ENCODE measurements around the gene SLC9A3.

The SLC9A3 gene

DNA sequence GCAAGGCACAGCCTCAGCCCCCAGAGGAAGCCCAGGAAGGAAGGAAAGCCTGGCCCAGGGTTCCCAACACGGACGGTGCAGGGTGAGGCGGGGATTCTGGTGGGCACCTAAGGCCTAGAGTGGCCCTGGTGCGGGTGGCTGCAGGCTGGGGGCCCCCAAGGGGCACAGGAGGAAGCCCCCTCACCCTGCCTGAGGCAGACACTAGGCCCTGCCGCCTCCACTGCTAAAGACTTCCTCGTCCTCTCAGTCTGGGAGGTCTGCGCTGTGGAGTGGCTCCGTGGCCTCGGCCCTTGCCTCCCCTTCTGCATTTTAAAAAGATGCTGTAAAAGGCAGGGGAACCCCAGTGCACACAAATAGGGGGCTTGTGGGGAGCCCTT lies 3.4 kb downstream of the SLC9A3 start:
- DNase-seq (ENCODE audit: low read depth in 2 of 2), result no peak
- H3K4me3 ChIP-seq (replicated peaks in 1 of 2; ENCODE audit: low read depth in 2 of 2, low read length in 2 of 2), result no peak overlapping the region
- TF ChIP-seq, protein P1, sequence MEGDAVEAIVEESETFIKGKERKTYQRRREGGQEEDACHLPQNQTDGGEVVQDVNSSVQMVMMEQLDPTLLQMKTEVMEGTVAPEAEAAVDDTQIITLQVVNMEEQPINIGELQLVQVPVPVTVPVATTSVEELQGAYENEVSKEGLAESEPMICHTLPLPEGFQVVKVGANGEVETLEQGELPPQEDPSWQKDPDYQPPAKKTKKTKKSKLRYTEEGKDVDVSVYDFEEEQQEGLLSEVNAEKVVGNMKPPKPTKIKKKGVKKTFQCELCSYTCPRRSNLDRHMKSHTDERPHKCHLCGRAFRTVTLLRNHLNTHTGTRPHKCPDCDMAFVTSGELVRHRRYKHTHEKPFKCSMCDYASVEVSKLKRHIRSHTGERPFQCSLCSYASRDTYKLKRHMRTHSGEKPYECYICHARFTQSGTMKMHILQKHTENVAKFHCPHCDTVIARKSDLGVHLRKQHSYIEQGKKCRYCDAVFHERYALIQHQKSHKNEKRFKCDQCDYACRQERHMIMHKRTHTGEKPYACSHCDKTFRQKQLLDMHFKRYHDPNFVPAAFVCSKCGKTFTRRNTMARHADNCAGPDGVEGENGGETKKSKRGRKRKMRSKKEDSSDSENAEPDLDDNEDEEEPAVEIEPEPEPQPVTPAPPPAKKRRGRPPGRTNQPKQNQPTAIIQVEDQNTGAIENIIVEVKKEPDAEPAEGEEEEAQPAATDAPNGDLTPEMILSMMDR (IDR thresholded peaks at IDR 0.05; ENCODE audit: low read depth, low read length), result no peak

DNA sequence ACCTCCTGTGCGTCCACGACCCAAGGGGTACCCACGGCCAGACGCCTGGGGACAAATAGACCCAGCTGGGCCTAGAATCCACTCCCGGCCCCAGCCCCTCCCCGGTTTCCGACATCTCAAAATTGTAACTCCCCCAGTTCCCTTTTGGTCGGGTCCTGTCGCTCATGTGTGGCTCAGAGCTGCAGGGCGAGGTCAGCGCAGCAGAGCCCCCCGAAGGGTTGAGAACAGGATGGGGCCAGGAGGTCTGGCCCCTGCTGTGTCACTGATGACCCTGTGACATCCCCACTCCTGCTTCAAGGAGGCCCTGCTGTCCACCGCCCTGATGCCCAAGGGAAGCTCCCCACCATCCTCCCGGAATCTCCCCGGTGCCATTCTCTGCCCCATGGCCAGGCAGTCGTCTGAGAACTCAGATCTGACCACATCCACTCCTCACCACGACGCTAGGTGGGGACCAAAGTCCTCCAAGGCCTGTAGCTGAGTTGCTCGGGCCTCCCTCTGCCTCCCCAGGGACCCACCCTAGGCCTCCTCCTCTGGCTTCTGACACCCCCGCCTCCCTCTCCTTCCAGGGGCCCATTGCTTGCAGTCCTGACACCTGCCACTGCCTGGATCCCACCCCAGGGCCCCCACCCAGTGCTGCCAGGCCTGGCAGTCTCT lies 3.9 kb downstream of the SLC9A3 start:
- no peak for DNase-seq (ENCODE audit: low read depth in 2 of 2)
- H3K4me3 ChIP-seq (replicated peaks in 1 of 2; ENCODE audit: low read depth in 2 of 2, low read length in 2 of 2), result no peak overlapping the region
- TF ChIP-seq, protein P1 (IDR thresholded peaks at IDR 0.05; ENCODE audit: low read depth, low read length), result no peak

DNA sequence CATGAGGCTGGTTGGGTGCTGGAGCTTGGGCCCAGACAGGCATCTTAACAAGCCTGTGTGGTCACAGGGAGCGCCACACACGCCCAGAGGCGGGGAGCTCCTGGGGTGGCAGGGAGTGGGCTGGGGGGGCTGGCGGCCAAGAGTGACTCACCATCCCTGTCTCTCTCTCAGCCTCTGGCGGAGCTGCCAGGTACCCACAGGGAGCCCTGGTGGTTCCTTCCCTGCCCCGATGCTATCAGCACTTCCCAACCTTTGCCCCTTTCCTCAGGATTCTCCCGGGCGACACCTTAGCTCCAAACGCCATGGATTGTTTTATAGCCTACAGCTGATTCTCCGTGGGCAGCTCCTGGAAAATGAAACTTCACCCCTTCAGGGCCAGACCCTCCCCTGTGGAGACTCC lies 5.5 kb downstream of the SLC9A3 start:
- TF ChIP-seq, protein P1 (IDR thresholded peaks at IDR 0.05; ENCODE audit: low read depth, low read length), result no peak
- DNase-seq (ENCODE audit: low read depth in 2 of 2), result no peak
- no peak overlapping the region for H3K4me3 ChIP-seq (replicated peaks in 1 of 2; ENCODE audit: low read depth in 2 of 2, low read length in 2 of 2)

DNA sequence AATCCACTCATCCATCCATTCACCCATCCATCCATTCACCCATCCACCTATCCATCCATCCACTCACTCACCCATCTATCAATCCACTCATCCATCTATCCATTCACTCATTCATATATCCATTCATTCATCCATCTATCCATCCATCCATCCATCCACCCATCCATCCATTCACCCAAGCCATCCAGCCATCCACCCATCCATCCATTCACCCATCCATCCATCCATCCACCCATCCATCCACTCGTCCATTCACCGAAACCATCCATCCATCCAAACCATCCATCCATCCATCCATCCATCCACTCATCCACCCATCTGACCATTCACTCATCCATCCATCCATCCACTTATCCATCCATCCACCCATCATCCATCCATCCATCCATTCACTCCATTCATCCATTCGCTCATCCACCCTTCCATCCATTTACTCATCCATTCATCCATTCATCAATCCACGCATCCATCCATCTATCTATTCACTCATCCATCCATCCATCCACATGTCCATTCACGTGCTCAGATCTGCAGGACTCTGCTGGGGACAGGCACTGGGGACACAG lies 6.6 kb downstream of the SLC9A3 start:
- DNase-seq (ENCODE audit: low read depth in 2 of 2), result no peak
- TF ChIP-seq, protein P1 (IDR thresholded peaks at IDR 0.05; ENCODE audit: low read depth, low read length), result no peak
- no peak overlapping the region for H3K4me3 ChIP-seq (replicated peaks in 1 of 2; ENCODE audit: low read depth in 2 of 2, low read length in 2 of 2)

DNA sequence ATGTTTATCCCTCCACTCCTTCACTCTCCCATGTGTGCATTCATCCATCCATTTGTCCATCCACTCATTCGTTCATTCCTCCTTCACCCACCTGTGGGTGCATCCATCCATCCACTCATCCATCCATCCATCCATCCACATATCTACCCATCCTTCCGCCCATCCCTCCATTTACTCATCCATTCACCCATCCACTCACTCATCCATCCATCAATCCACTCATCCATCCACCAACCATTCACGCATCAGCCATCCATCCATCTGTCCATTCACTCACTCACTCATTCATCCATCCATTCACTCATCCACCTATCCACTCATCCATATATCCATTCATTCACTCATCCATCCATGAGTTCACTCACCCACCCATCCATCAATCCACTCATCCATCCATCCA lies 7.3 kb downstream of the SLC9A3 start:
- TF ChIP-seq, protein P1 (IDR thresholded peaks at IDR 0.05; ENCODE audit: low read depth, low read length), result no peak
- no peak for DNase-seq (ENCODE audit: low read depth in 2 of 2)
- H3K4me3 ChIP-seq (replicated peaks in 1 of 2; ENCODE audit: low read depth in 2 of 2, low read length in 2 of 2), result no peak overlapping the region

DNA sequence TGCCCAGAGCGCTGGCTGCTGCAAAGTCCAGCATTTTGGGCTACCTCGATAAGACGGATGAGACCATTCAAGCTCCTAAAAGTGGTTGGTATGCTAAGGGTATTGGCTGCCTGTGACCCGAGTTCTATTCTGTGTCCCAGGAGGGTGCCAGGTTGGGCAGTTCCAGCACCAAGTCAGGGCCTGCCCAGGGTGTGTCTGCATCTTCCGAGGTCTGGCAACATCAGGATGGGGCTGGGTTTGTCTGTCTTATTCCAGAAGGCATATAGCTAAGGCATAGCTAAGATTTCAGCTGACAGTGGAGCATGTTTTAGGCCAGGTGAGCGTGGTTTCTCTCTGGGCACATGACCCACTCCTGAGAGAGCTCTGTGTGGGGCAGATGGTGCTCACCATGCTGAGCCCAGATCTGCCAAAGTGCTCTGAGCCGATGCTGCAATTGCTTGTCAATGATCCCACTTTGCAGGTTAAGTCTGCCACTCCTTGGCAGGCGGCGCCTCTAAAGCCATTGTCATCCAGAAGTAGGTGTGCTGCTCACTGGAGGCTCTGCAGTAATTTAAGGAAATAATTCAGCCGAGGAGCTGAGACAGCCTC lies 7.8 kb downstream of the SLC9A3 start:
- no peak for DNase-seq (ENCODE audit: low read depth in 2 of 2)
- TF ChIP-seq, protein P1 (IDR thresholded peaks at IDR 0.05; ENCODE audit: low read depth, low read length), result no peak
- H3K4me3 ChIP-seq (replicated peaks in 1 of 2; ENCODE audit: low read depth in 2 of 2, low read length in 2 of 2), result no peak overlapping the region
